ENCODE measurements around the gene GP1BB. TPM values are rescaled to one million over a fixed set of nuclear protein-coding genes. Genes with fewer than 3 reads are reported as not detected.

Gene GP1BB
- total and polyA plus RNA-seq, 12 donors, result 5.3 to 56.1 (median 9.5) TPM; not detected in 6

GRCh38 chr22:19765477-19766239 lies 42.3 kb downstream of the GP1BB start:
- whole genome bisulfite sequencing, 2 donors, result 2% methylated on average over 66 to 83 of the region's 83 CpGs
- Histone ChIP-seq H3K4me1 (peaks cover 7 to 28% (median 19%) of the 10 kb centered on the region in 9 donors), H3K36me3 (no peaks in the 10 kb centered on the region), H3K4me3 (peak overlapping the region in 9 of 10 donors; percentile 15 to 47 (median 37)), H3K9me3 (no peaks in the 10 kb centered on the region), H3K27ac (peak overlapping the region in 1 of 10 donors; percentile 10), H3K27me3 (peaks cover 85 to 97% (median 96%) of the 10 kb centered on the region in 7 donors)
- intact Hi-C loops (cut with DNase I), result no loop called here
- ATAC-seq, result peak in 3 of 8 donors; percentile 27 to 65 (median 43)
- DNase-seq, result peak in 1 of 2 donors; percentile 37
- TF ChIP-seq CTCF (IDR thresholded peaks at IDR 0.05), result no peak

GRCh38 chr22:19766240-19766510 lies 42.8 kb downstream of the GP1BB start:
- TF ChIP-seq CTCF (IDR thresholded peaks at IDR 0.05), result no peak
- no peaks in the 10 kb centered on the region for H3K9me3 ChIP-seq
- peak overlapping the region in 9 of 10 donors; percentile 26 to 47 (median 40) for H3K4me3 ChIP-seq
- H3K27ac ChIP-seq, result peak overlapping the region in 1 of 10 donors; percentile 66
- intact Hi-C loops (cut with DNase I), result no loop called here
- 0 to 1% methylated on average over 16 to 36 of the region's 36 CpGs for WGBS, 2 donors
- peaks cover 83 to 100% (median 99%) of the 10 kb centered on the region in 7 donors for H3K27me3 ChIP-seq
- H3K36me3 ChIP-seq, result no peaks in the 10 kb centered on the region
- ATAC-seq, result no peak
- H3K4me1 ChIP-seq, result peaks cover 7 to 28% (median 19%) of the 10 kb centered on the region in 9 donors
- DNase-seq, result no peak

GRCh38 chr22:19766511-19767426 lies 43.4 kb downstream of the GP1BB start:
- Histone ChIP-seq H3K4me1 (peaks cover 7 to 28% (median 19%) of the 10 kb centered on the region in 9 donors), H3K4me3 (peak overlapping the region in 9 of 10 donors; percentile 26 to 47 (median 40)), H3K36me3 (no peaks in the 10 kb centered on the region), H3K9me3 (no peaks in the 10 kb centered on the region), H3K27me3 (peaks cover 77 to 99% (median 98%) of the 10 kb centered on the region in 7 donors), H3K27ac (peak overlapping the region in 1 of 10 donors; percentile 66)
- intact Hi-C loops (cut with DNase I), result no loop called here
- DNase-seq (peak in 1 of 2 donors; percentile 51), ATAC-seq (peak in 7 of 8 donors; percentile 15 to 46 (median 39))
- 1 to 3% methylated on average over 96 to 103 of the region's 103 CpGs for WGBS, 2 donors
- peak in 6 of 9 donors; percentile 10 to 51 (median 21) for TF ChIP-seq CTCF (IDR thresholded peaks at IDR 0.05)
